ENCODE results near the gene TRPC6.
"Not testable (repeated sequence)": the region's sequence is repeated elsewhere in the genome, so short reads cannot be mapped to it uniquely, and the experiment has no call there.

The TRPC6 gene

DNA sequence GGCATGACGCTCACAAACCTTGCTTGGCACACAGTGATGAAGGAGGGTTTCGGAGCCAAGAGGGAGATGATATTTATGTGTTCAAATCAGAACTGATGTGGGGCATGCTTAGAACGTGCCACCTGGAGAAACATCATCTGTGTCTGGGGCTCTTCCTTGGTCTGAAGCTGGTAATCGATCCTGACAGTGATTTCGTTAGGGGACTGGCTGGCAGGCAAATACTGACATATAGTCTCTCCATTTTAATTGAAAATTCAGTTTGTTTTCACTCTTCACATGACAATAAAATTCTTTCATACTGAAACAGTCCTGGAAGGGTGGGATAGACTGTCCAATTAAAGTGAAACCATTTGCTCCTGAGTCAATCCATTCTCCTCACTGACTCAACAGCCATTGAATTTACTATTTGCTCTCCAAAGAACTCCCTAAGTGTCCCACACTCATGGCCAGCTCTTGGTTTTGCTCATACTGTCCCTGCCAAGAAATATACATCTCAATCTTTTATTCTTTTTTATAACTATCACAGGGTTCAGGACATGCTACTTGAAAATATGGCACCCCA is 134.8 kb downstream of the TRPC6 start:
- no peak for DNase-seq (ENCODE audit: low spot score)

DNA sequence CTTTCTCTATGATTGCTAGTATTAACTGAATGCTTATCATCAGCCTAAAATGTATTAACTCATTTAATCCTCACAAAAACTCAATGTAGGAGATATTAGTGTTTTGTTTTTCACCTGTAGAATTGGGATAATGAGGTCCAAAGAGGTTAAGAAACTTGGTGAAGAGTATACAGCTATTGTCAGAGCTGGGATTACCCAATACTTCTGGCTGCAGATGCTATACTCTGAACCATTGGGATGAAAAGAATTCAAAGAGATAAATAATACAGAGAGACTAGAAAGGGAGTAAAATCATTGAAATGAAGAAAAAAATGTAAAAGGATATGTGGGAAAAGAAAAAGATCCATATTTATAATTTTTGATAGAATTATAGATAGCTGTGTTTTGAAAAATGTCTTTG is 137.1 kb downstream of the TRPC6 start:
- no peak for DNase-seq (ENCODE audit: low spot score)

DNA sequence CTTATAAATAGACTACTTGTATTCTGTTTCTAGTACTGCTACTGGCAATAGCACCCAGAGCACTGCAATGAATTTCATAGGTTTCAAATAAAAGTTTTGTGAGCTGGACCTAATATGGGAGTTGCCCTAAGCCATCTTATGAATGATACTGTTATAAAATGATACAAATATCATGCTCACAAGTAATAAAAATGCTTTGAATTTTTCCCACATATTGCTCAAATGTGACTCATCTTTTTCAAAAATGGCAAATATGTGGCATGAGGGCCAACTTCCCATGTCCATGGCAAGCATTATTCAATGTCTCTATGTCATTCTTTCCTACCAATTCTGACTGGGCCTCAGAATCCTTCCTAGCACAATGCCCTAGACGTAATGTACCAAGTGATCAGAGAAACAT is 137.6 kb downstream of the TRPC6 start:
- no peak for DNase-seq (ENCODE audit: low spot score)

DNA sequence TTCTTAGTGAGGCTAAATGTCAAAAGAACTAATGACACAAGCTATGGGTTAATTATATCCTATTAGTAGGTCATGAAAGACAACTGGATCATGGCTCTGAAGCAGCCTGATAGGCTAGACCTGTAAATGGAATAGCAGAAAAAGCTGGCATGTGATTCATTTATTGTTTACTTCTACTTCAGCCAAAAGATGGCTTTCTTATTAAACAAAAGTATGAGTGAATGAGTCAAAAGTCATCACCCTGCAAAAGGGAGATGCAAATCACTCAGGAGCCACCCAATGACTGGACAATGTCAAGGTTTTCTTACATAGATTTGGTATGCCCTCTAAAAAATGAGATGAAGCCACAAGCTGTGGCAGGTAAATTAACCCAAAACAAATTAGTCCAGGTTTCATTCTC is 138.0 kb downstream of the TRPC6 start:
- DNase-seq (ENCODE audit: low spot score): no peak

DNA sequence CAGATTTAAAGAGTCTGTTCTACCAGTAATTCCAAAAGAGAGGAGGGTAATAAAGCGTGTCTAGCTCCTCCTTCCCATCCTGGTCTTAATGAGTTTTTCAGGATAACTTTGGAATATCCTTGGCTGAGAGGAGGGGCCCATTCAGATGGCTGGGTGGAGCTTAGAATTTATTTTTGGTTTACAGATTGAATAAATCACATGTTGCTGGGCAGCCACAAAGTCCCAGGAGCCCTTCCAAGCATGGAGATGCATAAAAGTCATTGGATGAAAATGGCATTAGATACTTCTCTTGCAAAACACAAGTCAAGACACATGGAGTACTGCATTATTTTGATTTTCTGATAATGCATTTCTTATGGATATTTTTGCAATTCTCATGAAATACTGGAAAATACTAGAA is 139.0 kb downstream of the TRPC6 start:
- no peak for DNase-seq (ENCODE audit: low spot score)

DNA sequence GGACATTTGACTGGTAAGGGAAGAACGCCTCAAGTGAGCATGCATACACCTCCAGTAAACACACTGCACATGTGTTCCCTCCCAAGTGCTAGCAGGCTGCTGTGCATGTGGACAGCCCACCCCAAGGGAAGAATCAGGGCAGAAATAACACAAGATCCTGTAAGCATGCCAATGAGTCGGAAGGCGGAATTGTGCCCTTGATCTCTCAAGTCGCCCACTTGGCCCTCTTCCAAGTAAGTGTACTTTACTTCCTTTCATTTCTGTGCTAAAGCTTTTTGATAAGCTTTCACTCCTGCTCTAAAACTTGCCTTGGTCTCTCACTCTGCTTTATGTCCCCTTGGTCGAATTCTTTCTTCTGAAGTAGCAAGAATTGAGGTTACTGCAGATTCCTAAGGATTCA is 139.6 kb downstream of the TRPC6 start:
- DNase-seq (ENCODE audit: low spot score): no peak

DNA sequence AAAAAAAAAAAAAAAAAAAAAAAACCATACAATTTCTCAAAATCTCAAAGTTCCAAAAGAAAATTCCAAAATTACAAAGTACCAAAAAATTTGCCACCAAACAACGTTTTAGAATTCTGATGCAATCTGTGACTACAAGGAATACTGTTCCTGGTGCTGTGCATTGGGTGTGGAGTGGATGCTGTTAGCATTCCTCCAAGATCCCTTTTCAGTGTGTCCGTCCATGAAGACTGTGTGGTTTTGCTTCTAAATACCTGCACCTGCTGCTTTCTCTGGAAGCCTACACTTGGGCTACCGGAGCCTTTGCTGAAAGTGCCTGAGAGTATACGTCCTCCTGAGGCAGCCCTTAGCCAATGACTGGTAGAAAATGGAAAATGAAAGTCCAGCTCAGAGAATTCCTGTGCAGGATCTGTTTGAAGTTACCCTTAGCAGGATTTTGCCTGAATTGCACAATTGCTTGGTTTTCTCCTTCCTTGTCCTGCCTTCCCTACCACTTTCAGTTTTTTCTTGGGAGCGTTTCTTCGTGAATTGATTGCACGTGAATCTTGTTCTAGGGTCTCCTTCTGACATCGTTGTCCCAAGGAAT is 140.8 kb downstream of the TRPC6 start:
- DNase-seq (ENCODE audit: low spot score): no peak

DNA sequence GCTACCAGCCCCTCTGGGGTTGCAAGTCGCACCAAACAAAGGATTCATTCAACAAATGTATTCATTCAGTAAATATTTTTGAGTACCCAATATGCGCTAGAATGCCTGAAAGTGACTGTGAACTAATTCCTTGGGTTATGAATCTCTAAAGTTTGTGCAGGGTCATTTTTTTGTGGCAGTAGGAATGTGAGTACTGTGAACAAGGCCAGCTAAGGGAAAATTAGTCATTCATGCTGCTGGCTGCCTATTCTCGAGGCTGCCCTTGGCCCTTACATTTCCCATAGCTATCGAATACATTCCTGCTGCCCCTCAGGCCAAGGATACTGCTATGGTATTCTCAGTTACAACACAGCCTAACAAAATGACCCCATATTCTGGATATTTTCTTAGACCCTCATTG is 141.6 kb downstream of the TRPC6 start:
- no peak for DNase-seq (ENCODE audit: low spot score)

DNA sequence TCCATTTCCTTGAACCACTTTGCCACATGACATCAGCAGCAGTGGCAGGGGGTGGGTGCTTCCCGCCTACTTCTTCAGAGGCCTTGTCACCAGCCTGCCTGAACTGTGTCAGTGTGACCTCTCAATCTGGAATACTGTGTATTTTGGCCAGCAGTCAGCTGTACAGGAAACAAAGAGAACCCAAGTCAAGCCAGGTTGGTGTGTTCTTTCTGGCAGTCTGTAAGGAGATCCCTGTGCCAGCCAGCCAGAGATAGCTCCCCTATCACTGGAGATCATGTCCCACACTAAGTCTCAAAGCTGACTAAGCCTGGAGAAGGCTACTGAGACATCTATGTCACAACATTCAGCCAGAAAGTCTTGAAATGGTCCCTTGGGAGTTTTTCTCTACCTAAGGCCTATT is 142.1 kb downstream of the TRPC6 start:
- no peak for DNase-seq (ENCODE audit: low spot score)

DNA sequence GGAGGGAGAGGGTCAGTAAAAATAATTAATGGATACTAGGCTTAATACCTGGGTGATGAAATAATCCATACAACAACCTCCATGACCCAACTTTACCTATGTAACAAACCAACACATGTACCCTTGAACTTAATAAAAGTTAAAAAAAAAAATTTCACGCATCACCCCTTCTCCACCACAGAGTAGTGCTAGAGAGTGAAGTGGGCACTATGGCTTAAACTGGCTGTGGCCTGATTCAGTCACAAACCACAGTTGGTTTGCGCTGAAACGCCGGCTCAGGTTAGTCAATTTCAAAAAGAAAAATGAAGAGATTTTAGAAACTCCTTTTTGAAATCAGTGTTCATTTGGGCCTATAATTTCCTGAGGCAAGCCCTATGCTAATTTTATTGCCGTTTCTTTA is 144.3 kb downstream of the TRPC6 start:
- DNase-seq (ENCODE audit: low spot score): no peak

DNA sequence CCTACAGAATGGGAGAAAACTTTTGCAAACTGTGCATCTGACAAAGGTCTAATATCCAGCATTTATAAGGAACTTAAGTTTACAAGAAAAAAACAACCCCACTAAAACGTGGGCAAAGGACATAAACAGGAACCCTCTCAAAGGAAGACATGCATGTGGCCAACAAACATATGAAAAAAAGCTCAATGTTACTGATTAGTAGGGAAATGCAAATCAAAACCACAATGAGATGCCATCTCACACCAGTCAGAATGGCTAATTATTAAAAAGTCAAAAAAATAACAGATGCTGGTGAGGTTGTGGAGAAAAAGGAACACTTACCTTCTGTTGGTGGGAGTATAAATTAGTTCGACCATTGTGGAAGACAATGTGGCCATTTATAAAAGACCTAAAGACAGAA is 145.1 kb downstream of the TRPC6 start:
- DNase-seq (ENCODE audit: low spot score): not testable (repeated sequence)

DNA sequence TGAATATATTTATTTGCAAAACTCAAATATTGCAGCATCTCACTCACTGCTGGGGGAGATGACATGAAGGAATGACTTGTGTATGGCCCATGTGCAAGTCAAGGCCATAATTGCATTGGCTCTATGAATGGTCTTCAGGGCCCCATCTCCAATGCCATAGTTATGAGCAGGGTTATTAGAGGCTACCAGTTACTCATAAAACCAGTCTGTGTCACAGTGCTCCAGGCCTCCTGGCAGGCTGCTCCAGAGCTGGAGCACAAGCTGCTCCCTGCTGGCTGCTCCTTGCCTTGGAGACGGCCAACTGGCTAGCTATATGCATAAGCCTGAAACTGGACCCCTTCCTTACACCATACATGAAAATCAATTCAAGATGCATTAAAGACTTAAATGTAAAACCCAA is 145.7 kb downstream of the TRPC6 start:
- DNase-seq (ENCODE audit: low spot score): no peak

DNA sequence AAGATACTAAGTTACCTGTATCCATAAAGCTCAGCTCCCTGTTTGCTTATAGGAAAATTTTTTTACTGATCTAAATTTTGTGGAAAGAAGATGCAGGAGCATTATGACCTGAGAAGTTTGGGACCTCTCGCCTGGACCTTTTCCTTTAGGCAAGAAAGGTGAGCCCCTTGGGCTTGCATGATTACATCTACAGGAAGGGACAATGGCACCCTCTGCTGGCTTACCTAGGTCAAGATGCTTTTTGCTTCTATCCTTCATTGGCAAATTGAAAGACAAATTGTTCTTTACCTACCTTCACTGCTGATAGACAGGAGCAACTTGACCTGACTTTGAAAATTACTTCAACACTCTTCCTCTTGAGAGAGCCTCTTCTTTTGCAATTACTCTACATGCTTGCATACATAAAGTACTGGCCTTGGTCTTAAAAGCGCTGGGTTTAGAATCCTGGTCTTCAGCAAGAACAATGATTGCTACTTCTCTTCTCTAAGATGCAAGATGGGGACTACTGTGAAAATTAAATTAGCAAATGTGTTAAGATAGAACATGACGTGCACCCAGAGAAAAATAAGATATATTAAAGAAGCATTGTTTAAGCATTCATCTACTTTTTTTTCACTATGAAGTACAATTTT is 147.2 kb downstream of the TRPC6 start:
- DNase-seq (ENCODE audit: low spot score): peak; percentile 58

DNA sequence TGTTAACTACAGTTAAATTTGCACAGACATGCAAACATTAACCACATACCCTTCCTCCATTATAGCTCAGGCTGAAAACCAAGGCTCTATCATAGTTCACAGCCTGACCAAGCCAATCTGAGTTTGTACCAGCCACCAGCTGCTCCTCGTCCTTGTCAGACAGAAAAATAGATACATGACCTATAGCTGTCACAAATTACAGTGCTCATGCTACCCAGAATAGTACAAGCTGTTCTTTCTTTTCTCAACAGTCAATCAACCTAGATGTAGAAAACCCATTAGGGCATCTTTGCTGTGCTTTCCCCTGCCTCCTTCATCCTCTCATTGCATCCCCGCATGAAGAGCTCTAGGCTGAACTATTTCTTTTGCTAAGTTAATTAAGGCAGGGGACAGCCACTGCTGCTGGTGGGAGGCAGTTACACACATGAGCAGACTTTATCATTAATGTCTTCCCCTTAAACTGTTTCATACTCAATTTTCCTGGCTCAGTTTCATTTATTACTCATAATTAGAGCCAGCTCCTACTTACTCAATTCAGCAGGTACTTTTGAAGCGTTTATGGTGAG is 148.3 kb downstream of the TRPC6 start:
- no peak for DNase-seq (ENCODE audit: low spot score)

DNA sequence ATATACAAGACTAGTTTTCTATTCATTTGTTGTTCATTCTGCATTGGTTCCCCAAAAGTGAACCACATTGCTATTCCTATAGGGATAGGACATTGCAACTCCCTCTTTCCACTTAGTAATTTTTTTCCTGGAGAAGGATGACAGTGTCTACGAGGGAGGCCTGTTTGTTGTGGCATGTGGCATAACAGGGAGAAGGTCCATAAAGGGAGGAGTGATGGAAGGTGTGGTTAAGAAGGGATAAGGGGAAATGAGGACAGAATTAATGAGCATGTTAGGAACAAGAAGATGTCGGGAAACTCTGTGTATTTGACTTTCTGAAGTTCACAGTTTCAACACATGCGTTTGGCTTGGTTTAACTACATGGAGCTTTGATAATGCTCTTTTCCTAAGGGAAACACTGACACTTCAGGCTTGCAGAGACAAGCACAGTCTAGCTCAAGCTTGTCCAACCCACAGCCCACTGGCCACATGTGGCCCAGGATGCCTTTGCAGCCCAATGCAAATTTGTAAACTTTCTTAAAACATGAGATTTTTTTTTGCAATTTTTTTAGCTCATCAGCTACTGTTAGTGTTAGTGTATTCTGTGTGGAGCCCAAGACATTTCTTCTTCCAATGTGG is 149.7 kb downstream of the TRPC6 start:
- DNase-seq (ENCODE audit: low spot score): no peak

DNA sequence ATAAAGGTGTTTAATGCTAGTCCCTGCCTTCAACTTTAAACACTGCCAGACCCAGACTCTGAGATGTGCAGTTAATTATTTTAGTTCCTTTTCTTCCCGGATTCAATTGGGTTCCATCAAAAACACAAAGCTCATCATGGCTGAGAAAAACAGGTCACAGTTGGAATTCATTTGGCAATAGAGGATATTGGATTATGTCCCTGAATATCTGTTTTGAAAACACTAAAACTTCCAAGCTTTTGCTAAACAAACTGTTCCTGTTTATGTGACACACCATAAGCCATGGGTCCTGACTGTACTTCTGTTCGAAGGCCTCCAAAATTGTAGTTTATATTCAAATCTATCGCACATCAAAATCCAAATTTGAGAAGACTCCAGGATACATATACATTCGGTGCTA is 150.7 kb downstream of the TRPC6 start:
- DNase-seq (ENCODE audit: low spot score): no peak

DNA sequence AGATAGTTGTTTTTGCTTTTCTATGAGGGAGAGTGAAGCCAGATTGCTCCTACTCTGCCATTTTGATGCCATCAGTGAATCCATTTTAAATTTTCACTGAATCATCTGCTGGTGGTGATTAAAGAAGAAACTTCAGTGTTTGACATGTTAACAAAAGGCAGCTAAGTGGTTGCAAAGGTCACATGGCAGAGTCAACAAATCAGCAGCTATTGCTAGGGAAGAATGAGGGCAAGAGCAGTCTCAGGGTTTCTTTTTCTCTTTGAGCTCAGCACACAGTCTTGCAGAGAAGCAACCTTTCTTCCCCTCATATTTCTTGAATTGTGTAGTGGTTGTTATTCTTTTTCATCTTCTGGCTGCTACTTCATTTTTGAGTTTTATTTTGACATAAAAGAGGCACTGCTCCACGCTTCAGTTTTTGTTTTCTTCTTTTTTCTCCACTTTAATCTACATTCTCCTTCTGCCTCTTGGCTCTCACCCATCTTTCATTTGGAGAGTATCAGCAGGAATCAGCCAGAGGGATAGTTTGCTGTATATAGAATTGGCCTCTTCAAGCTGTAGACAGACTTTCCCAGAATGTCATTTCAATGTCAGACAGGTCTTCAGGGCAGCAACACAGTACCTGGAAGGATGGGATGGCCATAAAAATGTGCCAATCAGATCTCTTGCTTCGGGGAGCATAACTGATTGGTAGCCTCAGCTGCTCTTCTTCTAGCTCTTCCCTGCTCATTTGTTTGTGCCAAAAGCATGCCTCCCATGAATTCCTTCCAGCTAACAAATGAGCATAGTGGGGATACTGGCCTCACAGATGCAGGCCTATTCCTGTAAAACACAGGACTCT is 153.9 kb downstream of the TRPC6 start:
- no peak for DNase-seq (ENCODE audit: low spot score)

DNA sequence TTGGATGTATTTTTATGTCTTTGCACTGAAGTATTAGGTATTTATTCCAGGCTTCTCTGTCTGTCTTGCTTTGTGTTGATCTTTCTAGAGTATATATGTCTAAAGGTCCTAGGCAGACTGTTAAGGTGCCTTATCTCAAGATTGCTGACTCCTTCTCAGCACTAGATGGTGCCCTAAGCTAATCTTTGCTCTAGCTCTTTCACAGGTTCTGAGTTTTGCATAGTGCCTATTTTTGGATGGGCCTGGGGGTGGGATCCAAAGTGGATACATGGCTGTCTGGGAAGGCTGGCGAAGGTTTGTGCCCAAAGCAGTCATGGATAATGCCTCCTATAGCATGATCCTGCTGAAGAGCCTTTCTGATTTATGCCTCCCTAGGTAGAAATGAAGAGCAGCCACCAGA is 154.9 kb downstream of the TRPC6 start:
- no peak for DNase-seq (ENCODE audit: low spot score)

DNA sequence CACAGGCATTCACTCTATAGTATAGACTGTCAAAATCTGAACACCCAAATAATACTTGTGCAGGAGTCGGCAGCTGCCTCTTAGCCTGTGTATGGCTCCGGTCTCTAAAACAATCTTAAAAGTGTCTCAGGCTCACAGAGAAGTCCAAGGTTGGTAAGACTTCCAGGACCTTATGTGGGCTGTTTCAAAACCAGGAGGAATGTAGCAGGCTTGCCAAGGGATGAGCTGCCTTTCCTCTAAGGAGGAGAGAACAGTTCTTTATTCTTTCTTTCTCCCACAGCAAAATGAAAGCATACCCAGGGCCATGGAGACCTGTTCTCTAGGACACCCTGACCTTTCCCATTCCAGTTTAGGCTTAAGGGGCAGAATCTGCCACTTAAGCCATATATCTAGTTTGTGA is 176.5 kb downstream of the TRPC6 start:
- DNase-seq (ENCODE audit: low spot score): no peak

Measured in ecto neural progenitor cell (in vitro differentiated cells).